RCC 7860 (cell line): ENCODE data around the gene DGUOK.
"Not testable (repeated sequence)": the region's sequence is repeated elsewhere in the genome, so short reads cannot be mapped to it uniquely, and the experiment has no call there.

Source experiments
- DNase-seq: peaks from one replicate; pipeline ENCODE4 v3.0.0-alpha.2; 2015; ENCODE audit warnings: low spot score
- FAIRE-seq: peaks from 2 replicates; lab custom pipeline; 2012; peaks lifted over from hg19 to GRCh38; lab: Jason Lieb, UNC

DGUOK gene

GRCh38 chr2:73899801-73900336, 26.8 kb upstream of the DGUOK start:
- DNase-seq, result no peak
- no peak for FAIRE-seq

GRCh38 chr2:73901143-73901542, 25.5 kb upstream of the DGUOK start:
- no peak for DNase-seq
- FAIRE-seq, result no peak

- no peak for FAIRE-seq
- DNase-seq, result no peak
Measured at GRCh38 chr2:73902284-73902683, 24.4 kb upstream of the DGUOK start.

- DNase-seq (no peak), FAIRE-seq (no peak)
Measured at GRCh38 chr2:73903313-73903712, 23.4 kb upstream of the DGUOK start.

- not testable (repeated sequence) for DNase-seq, FAIRE-seq
Measured at GRCh38 chr2:73903949-73904613, 22.6 kb upstream of the DGUOK start.

GRCh38 chr2:73904952-73905351, 21.7 kb upstream of the DGUOK start:
- FAIRE-seq, result no peak
- DNase-seq, result no peak

- DNase-seq, result no peak
Measured at GRCh38 chr2:73906847-73907505, 19.7 kb upstream of the DGUOK start.

GRCh38 chr2:73907840-73908452, 18.7 kb upstream of the DGUOK start:
- FAIRE-seq, result peak; percentile 89
- peak; percentile 71 for DNase-seq

More at GRCh38 chr2:73906847-73907505, 19.7 kb upstream of the DGUOK start:
- FAIRE-seq, result no peak

- DNase-seq (peak; percentile 93), FAIRE-seq (peak; percentile 96)
Measured at GRCh38 chr2:73908689-73909652, 17.7 kb upstream of the DGUOK start.

- DNase-seq (no peak), FAIRE-seq (no peak)
Measured at GRCh38 chr2:73910873-73911547, 15.7 kb upstream of the DGUOK start.

GRCh38 chr2:73911548-73912208, 15.0 kb upstream of the DGUOK start:
- FAIRE-seq, result no peak
- DNase-seq, result no peak

- FAIRE-seq (no peak), DNase-seq (no peak)
Measured at GRCh38 chr2:73913414-73914054, 13.1 kb upstream of the DGUOK start.

GRCh38 chr2:73914667-73915066, 12.0 kb upstream of the DGUOK start:
- no peak for FAIRE-seq
- DNase-seq, result no peak

- FAIRE-seq (no peak), DNase-seq (no peak)
Measured at GRCh38 chr2:73915437-73915993, 11.2 kb upstream of the DGUOK start.

- FAIRE-seq, result no peak
- no peak for DNase-seq
Measured at GRCh38 chr2:73916666-73917065, 10.0 kb upstream of the DGUOK start.

- FAIRE-seq, result no peak
Measured at GRCh38 chr2:73917296-73917695, 9.4 kb upstream of the DGUOK start.

GRCh38 chr2:73917696-73918207, 8.9 kb upstream of the DGUOK start:
- DNase-seq (no peak), FAIRE-seq (no peak)

More at GRCh38 chr2:73917296-73917695, 9.4 kb upstream of the DGUOK start:
- DNase-seq, result no peak

- no peak for DNase-seq
- FAIRE-seq, result no peak
Measured at GRCh38 chr2:73918856-73919255, 7.8 kb upstream of the DGUOK start.
